HEK293 (cell line): ENCODE results near the gene HMCN2.

Experiments
- CTCF ChIP-seq: fragments of 450-650 bp; formaldehyde crosslinking; IDR thresholded peaks from 2 replicates; pipeline ENCODE4 v1.5.1; 2016; ENCODE audit warnings: missing biosample characterization, missing genetic modification characterization
- GFI1B ChIP-seq: fragments of 450-650 bp; formaldehyde crosslinking; IDR thresholded peaks from 2 replicates; pipeline ENCODE4 v1.5.1; 2016; ENCODE audit warnings: missing biosample characterization, missing genetic modification characterization
- INSM2 ChIP-seq: fragments of 450-650 bp; formaldehyde crosslinking; IDR thresholded peaks from 2 replicates; pipeline ENCODE4 v1.5.1; 2016; ENCODE audit warnings: missing biosample characterization, missing genetic modification characterization
- OVOL3 ChIP-seq: fragments of 450-650 bp; formaldehyde crosslinking; IDR thresholded peaks from 2 replicates; pipeline ENCODE4 v1.5.1; 2016; ENCODE audit warnings: missing biosample characterization, missing genetic modification characterization
- SCRT2 ChIP-seq: fragments of 450-650 bp; formaldehyde crosslinking; IDR thresholded peaks from 2 replicates; pipeline ENCODE4 v1.5.1; 2016; ENCODE audit warnings: missing biosample characterization, missing genetic modification characterization
- ZBTB8A ChIP-seq: fragments of 450-650 bp; formaldehyde crosslinking; IDR thresholded peaks from 2 replicates; pipeline ENCODE4 v1.5.1; 2016; ENCODE audit warnings: missing biosample characterization, missing genetic modification characterization
- ZNF140 ChIP-seq: fragments of 450-650 bp; formaldehyde crosslinking; IDR thresholded peaks from 2 replicates; pipeline ENCODE4 v1.5.1; 2016; ENCODE audit warnings: missing biosample characterization, missing genetic modification characterization
- ZNF18 ChIP-seq: fragments of 450-650 bp; formaldehyde crosslinking; IDR thresholded peaks from 2 replicates; pipeline ENCODE4 v1.5.1; 2016; ENCODE audit warnings: missing biosample characterization, missing genetic modification characterization
- ZNF214 ChIP-seq: fragments of 450-650 bp; formaldehyde crosslinking; IDR thresholded peaks from 2 replicates; pipeline ENCODE4 v1.5.1; 2017; ENCODE audit warnings: missing biosample characterization, mild to moderate bottlenecking, missing genetic modification characterization, borderline replicate concordance
- ZNF274 ChIP-seq, 2 experiments: fragments of 200-500 bp in 1 of 2; fragments of 450-650 bp in 1 of 2; sonication (Bioruptor generic) in 1 of 2; formaldehyde crosslinking in 1 of 2; IDR thresholded peaks; 2 replicates each; pipeline versions ENCODE4 v1.5.1 to v1.6.1; 2014 to 2016; ENCODE audit warnings: borderline replicate concordance in 1 of 2, inconsistent platforms in 1 of 2, low read length in 1 of 2, missing biosample characterization in 1 of 2, missing genetic modification characterization in 1 of 2
- ZNF639 ChIP-seq: fragments of 450-650 bp; formaldehyde crosslinking; IDR thresholded peaks from 2 replicates; pipeline ENCODE4 v1.5.1; 2016; ENCODE audit warnings: missing biosample characterization, missing genetic modification characterization
- ZNF791 ChIP-seq: fragments of 450-650 bp; formaldehyde crosslinking; IDR thresholded peaks from 2 replicates; pipeline ENCODE4 v1.5.1; 2016; ENCODE audit warnings: missing biosample characterization, missing genetic modification characterization

GRCh38 chr9:130254747-130255630 lies 10.6 kb upstream of the HMCN2 start:
- TF ChIP-seq CTCF (tag by site-specific recombination) = no peak
- no peak for TF ChIP-seq OVOL3 (tag by site-specific recombination)
- TF ChIP-seq ZNF274 (IDR thresholded peaks at IDR 0.05; ENCODE audit: low read length) = no peak
- TF ChIP-seq ZNF274 (tag by site-specific recombination; IDR thresholded peaks at IDR 0.05; ENCODE audit: borderline replicate concordance) = no peak
- TF ChIP-seq ZNF18 (tag by site-specific recombination) = no peak
- TF ChIP-seq ZNF639 (tag by site-specific recombination) = no peak
- TF ChIP-seq SCRT2 (tag by site-specific recombination) = no peak
- no peak for TF ChIP-seq ZNF791 (tag by site-specific recombination)
- no peak for TF ChIP-seq GFI1B (tag by site-specific recombination)
- TF ChIP-seq ZBTB8A (tag by site-specific recombination) = no peak
- TF ChIP-seq ZNF140 (tag by site-specific recombination) = no peak
- no peak for TF ChIP-seq ZNF214 (tag by site-specific recombination)
- no peak for TF ChIP-seq INSM2 (tag by site-specific recombination)
